Loucy (cell line): Measurements from ENCODE around the gene SCAMP1.

Experiments used
- H2AFZ ChIP-seq: fragments of 200-600 bp; sonication (generic); 2 replicates; pipeline ENCODE4 v1.6.0; 2016; ENCODE audit warnings: antibody characterized with exemption, mild to moderate bottlenecking, low read length, moderate library complexity
- H3F3A ChIP-seq: fragments of 200-600 bp; 2 replicates; pipeline ENCODE4 v1.6.0; 2016; ENCODE audit warnings: antibody characterized with exemption, low read depth, mild to moderate bottlenecking
- H3K27me3 ChIP-seq: fragments of 200-600 bp; sonication (generic); 2 replicates; pipeline ENCODE4 v1.6.1; 2014; ENCODE audit warnings: low read length, mild to moderate bottlenecking; ENCODE audit not compliant: insufficient read depth, poor library complexity, severe bottlenecking
- H3K36me3 ChIP-seq: fragments of 200-600 bp; sonication (generic); 2 replicates; pipeline ENCODE4 v1.6.1; 2016; ENCODE audit warnings: low read length; ENCODE audit not compliant: insufficient read depth
- H3K4me1 ChIP-seq: fragments of 200-600 bp; sonication (generic); 2 replicates; pipeline ENCODE4 v1.5.1; 2014; ENCODE audit warnings: low read length, mild to moderate bottlenecking; ENCODE audit not compliant: insufficient read depth, poor library complexity, severe bottlenecking
- H3K4me2 ChIP-seq: fragments of 200-600 bp; sonication (generic); 2 replicates; pipeline ENCODE4 v1.6.0; 2014; ENCODE audit warnings: antibody characterized with exemption, low read length, low read depth, mild to moderate bottlenecking; ENCODE audit not compliant: poor library complexity, severe bottlenecking
- H3K4me3 ChIP-seq: fragments of 200-600 bp; sonication (generic); 2 replicates; pipeline ENCODE4 v1.5.1; 2014; ENCODE audit warnings: low read length, mild to moderate bottlenecking, mixed read lengths; ENCODE audit not compliant: poor library complexity, severe bottlenecking
- H3K79me2 ChIP-seq: fragments of 200-600 bp; sonication (generic); 2 replicates; pipeline ENCODE4 v1.6.1; 2014; ENCODE audit warnings: low read length; ENCODE audit not compliant: insufficient read depth
- H3K9ac ChIP-seq: fragments of 200-600 bp; sonication (generic); 2 replicates; pipeline ENCODE4 v1.6.0; 2014; ENCODE audit warnings: mild to moderate bottlenecking, low read depth, low read length, moderate library complexity; ENCODE audit not compliant: poor library complexity, severe bottlenecking
- H3K9me2 ChIP-seq: fragments of 200-600 bp; sonication (generic); replicated peaks from 2 replicates; pipeline ENCODE4 v1.6.1; 2016; ENCODE audit warnings: low read depth, low read length, mixed read lengths
- H3K9me3 ChIP-seq: fragments of 200-600 bp; sonication (generic); 2 replicates; pipeline ENCODE4 v1.6.1; 2014; ENCODE audit warnings: mild to moderate bottlenecking, antibody characterized with exemption, low read length, low read depth; ENCODE audit not compliant: insufficient read depth
- H4K20me1 ChIP-seq: fragments of 200-600 bp; sonication (generic); 2 replicates; pipeline ENCODE4 v1.6.0; 2014; ENCODE audit warnings: antibody characterized with exemption, low read length, mild to moderate bottlenecking; ENCODE audit not compliant: insufficient read depth, poor library complexity, severe bottlenecking
- EZH2phosphoT487 ChIP-seq: fragments of 200-600 bp; IDR thresholded peaks from 2 replicates; pipeline ENCODE4 v1.6.1; 2018; ENCODE audit warnings: antibody characterized with exemption, mild to moderate bottlenecking, moderate library complexity, borderline replicate concordance
- TF ChIP-seq, protein P1 (sequence below): fragments of 200-600 bp; sonication (generic); conservative IDR thresholded peaks from 2 replicates; pipeline ENCODE4 v1.5.1; 2014; ENCODE audit warnings: mild to moderate bottlenecking, antibody characterized with exemption, low read length

The SCAMP1 gene

DNA sequence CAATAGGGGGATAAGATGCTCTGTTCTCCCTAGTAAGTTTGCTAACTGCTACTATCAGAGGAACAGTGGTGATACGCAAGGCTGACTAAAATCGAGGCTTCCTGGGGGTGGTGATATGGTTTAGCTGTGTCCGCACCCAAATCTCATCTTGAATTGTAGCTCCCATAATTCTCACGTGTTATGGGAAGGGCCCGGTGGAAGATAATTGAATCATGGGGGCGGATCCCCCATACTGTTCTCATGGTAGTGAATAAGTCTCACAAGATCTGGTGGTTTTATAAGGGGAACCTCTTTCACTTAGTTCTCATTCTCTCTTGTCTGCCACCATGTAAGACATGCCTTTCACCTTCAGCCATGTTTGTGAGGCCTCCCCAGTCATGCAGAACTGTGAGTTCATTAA lies 153.0 kb downstream of the SCAMP1 start:
- H3K9me2 ChIP-seq: no peaks in the 10 kb centered on the region
- H3K4me2 ChIP-seq: no peak overlapping the region
- no peak for TF ChIP-seq EZH2phosphoT487
- TF ChIP-seq, protein P1, sequence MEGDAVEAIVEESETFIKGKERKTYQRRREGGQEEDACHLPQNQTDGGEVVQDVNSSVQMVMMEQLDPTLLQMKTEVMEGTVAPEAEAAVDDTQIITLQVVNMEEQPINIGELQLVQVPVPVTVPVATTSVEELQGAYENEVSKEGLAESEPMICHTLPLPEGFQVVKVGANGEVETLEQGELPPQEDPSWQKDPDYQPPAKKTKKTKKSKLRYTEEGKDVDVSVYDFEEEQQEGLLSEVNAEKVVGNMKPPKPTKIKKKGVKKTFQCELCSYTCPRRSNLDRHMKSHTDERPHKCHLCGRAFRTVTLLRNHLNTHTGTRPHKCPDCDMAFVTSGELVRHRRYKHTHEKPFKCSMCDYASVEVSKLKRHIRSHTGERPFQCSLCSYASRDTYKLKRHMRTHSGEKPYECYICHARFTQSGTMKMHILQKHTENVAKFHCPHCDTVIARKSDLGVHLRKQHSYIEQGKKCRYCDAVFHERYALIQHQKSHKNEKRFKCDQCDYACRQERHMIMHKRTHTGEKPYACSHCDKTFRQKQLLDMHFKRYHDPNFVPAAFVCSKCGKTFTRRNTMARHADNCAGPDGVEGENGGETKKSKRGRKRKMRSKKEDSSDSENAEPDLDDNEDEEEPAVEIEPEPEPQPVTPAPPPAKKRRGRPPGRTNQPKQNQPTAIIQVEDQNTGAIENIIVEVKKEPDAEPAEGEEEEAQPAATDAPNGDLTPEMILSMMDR: no peak
- H3K27me3 ChIP-seq: no peaks in the 10 kb centered on the region
- no peaks in the 10 kb centered on the region for H3K36me3 ChIP-seq
- H3F3A ChIP-seq: no peaks in the 10 kb centered on the region
- H3K4me1 ChIP-seq: peaks cover 17% of the 10 kb centered on the region
- no peak overlapping the region for H2AFZ ChIP-seq
- H3K4me3 ChIP-seq: no peak overlapping the region
- peaks cover 16% of the 10 kb centered on the region; the same call in 1 of the 2 replicates for H3K79me2 ChIP-seq
- no peak overlapping the region for H3K9ac ChIP-seq
- no peaks in the 10 kb centered on the region for H3K9me3 ChIP-seq
- no peaks in the 10 kb centered on the region for H4K20me1 ChIP-seq

DNA sequence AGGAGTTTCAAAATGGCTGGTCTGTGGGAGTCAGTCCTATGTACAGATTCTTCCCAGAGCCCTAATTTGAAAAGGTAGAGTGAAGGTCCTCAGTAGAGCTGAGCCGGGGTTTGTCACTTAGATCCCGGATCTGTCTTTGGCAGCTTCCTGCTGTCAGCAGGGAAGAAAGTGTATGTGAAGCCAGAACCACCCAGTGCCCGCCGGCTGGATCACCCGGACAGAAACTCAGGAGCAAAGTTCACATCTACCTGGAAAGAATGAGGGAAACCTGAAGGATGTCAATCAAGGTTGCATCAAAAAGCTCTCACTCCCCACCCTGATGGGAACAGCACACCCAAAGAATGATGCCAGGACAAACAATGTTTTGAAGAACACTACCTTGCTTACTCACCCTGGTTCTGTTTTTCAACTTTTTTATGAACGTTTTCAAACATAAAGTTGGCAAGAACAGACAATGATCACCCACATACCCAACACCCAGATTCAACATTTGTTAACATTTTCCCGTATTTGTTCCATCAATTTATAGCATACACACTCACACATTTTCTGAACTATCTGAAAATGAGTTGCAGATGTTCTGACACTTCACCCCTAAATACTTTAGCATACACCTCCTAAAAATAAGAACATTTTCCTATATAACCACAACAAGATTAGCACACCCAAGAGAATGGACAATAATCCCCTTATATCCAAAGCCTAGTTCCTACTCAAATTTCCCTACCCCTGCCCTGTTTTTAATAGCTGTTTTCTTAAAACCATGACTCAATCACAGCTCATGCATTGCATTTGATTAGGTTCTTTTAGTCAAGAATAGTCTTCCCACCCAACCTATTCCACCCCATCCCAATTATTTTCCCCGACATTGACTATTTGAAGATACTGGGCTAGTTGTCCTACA lies 154.3 kb downstream of the SCAMP1 start:
- no peak overlapping the region for H2AFZ ChIP-seq
- peaks cover 5% of the 10 kb centered on the region for H3K4me1 ChIP-seq
- no peaks in the 10 kb centered on the region for H3F3A ChIP-seq
- no peak overlapping the region for H3K4me2 ChIP-seq
- H3K9me3 ChIP-seq: no peaks in the 10 kb centered on the region
- H3K4me3 ChIP-seq: no peak overlapping the region
- TF ChIP-seq, protein P1: no peak
- TF ChIP-seq EZH2phosphoT487: no peak
- no peaks in the 10 kb centered on the region for H3K9me2 ChIP-seq
- no peaks in the 10 kb centered on the region for H3K27me3 ChIP-seq
- no peaks in the 10 kb centered on the region for H4K20me1 ChIP-seq
- H3K9ac ChIP-seq: no peak overlapping the region
- peaks cover 4% of the 10 kb centered on the region; the same call in 1 of the 2 replicates for H3K79me2 ChIP-seq
- no peaks in the 10 kb centered on the region for H3K36me3 ChIP-seq

DNA sequence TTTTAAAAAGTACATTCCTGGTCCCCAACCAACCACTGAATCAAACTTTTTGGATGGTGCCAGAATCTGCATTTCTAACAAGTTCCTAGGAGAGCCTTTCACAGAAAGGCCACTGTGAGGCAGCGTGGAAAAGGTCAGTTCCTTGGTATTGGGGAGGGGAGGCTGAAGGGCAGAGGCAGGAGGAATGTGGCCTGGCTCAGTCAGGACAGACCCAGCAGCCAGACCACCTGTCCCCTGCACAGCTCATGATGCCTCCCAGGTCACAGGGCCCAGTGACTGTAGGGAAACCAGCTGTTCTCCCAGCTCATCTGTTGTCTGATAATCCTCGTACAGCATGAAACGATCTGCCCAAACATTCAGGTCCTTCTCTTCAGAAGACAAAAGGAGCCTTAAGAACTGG lies 155.3 kb downstream of the SCAMP1 start:
- TF ChIP-seq, protein P1: no peak; the same call in 1 of the 2 replicates
- TF ChIP-seq EZH2phosphoT487: no peak
- peaks cover 2% of the 10 kb centered on the region for H3K4me1 ChIP-seq
- H3K79me2 ChIP-seq: no peaks in the 10 kb centered on the region
- H3F3A ChIP-seq: no peaks in the 10 kb centered on the region
- H2AFZ ChIP-seq: no peak overlapping the region
- H3K4me2 ChIP-seq: no peak overlapping the region
- no peaks in the 10 kb centered on the region for H3K9me3 ChIP-seq
- H3K9ac ChIP-seq: no peak overlapping the region
- no peaks in the 10 kb centered on the region for H3K9me2 ChIP-seq
- H3K36me3 ChIP-seq: no peaks in the 10 kb centered on the region
- H4K20me1 ChIP-seq: no peaks in the 10 kb centered on the region
- no peaks in the 10 kb centered on the region for H3K27me3 ChIP-seq
- H3K4me3 ChIP-seq: no peak overlapping the region
